Measurements from ENCODE around the gene NCDN. TPM values are rescaled to one million over a fixed set of nuclear protein-coding genes. Genes with fewer than 3 reads are reported as not detected.

The NCDN gene, protein sequence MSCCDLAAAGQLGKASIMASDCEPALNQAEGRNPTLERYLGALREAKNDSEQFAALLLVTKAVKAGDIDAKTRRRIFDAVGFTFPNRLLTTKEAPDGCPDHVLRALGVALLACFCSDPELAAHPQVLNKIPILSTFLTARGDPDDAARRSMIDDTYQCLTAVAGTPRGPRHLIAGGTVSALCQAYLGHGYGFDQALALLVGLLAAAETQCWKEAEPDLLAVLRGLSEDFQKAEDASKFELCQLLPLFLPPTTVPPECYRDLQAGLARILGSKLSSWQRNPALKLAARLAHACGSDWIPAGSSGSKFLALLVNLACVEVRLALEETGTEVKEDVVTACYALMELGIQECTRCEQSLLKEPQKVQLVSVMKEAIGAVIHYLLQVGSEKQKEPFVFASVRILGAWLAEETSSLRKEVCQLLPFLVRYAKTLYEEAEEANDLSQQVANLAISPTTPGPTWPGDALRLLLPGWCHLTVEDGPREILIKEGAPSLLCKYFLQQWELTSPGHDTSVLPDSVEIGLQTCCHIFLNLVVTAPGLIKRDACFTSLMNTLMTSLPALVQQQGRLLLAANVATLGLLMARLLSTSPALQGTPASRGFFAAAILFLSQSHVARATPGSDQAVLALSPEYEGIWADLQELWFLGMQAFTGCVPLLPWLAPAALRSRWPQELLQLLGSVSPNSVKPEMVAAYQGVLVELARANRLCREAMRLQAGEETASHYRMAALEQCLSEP
- total RNA-seq (2014; rRNA removed; shearing (Covaris generic); ENCODE audit: low replicate concordance), result 15.8 and 22.4 TPM in 2 replicates

DNA sequence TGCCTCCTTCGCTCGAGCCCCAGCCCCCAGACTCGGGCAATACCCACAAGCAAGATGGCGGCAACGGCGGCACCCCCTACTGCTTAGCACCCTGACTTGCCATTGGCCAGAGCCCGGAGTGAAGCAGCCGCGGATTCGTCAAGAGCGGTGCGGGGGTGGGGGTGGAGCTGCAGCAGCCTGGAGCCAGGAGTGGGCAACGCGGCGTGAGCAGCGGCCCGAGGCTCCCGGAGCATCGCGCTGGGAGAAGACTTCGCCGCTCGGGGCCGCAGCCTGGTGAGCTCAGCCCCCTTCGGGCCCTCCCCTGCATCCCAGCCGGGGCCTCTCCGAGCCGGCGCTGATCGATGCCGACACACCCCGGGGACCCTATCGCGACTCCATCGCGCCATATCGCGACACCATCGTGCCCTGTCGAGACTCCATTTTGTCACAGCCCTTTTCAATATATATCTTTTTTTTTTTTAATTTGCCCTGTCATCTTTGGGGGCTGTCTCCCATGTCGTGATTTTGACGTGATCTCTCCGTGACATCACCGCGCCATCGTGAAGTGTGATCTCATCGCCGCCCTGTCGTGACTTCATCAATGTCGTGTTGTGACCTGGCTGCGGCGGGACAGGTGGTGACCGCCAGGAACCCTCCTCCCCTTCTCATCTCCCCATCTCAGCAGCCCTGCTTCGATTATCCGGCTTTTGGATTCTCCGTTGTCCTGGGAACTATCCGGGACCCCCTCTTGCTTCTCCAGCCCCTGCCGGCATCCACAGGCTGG, at the start of gene NCDN:
Gene NCDN (plus strand): TSS at position 189 of the 763 bp plus-strand sequence. CDS start 392 bp downstream, at position 581.
- Histone ChIP-seq H3K27me3 (no peaks in the 10 kb centered on the region), H3K9me3 (no peaks in the 10 kb centered on the region), H3K36me3 (peaks cover 33% of the 10 kb centered on the region), H3K4me3 (peak within 1 kb of the TSS; percentile 99)
- DNase-seq, result peak; percentile 99

GRCh38 chr1:35507947-35508346, 49.7 kb upstream of the NCDN start:
- Histone ChIP-seq H3K27me3 (no peaks in the 10 kb centered on the region), H3K4me3 (no peak overlapping the region), H3K9me3 (no peaks in the 10 kb centered on the region), H3K36me3 (peaks cover 5% of the 10 kb centered on the region; the same call in 1 of the 2 replicates)
- no peak for DNase-seq

DNA sequence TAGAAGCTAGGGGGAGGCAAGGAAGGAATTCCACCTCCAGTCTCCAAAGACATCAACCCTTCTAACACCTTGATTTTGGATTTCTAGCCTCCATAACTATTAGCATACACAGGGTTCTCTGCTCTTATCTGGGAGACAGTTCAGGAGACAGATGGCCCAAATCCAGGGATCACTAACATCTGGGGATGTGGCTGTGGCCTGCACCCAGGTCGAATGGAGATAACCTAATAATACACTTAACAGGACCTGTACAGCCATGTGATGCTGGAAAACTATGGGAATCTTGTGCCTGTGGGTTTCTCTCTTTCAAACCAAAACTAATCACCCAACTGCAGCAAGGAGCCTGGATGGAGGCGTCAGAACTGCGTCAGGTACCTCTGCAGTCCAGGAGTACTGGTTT, 48.0 kb upstream of the NCDN start:
- Histone ChIP-seq H3K9me3 (no peaks in the 10 kb centered on the region), H3K36me3 (peaks cover 5% of the 10 kb centered on the region; the same call in 1 of the 2 replicates), H3K27me3 (no peaks in the 10 kb centered on the region), H3K4me3 (no peak overlapping the region)
- no peak for DNase-seq

DNA sequence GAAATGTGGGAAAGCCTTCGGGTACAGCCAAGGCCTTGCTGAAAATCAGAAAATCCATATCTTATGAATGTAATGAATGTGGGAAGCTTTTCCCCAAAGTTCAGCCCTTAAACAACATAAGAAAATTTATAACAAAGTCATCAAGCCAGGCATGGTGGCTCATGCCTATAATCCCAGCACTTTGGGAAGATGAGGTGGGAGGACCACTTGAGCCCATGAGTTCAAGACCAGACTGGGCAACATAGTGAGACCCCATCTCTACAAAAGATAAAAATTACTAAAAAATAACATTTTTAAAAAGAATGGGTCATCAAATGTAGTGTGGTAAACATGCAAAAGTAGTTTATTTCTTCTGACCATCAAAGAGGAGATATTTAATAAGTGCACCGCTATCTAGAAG, 46.3 kb upstream of the NCDN start:
- Histone ChIP-seq H3K4me3 (no peak overlapping the region), H3K9me3 (no peaks in the 10 kb centered on the region), H3K27me3 (no peaks in the 10 kb centered on the region), H3K36me3 (no peaks in the 10 kb centered on the region; the same call in 1 of the 2 replicates)
- DNase-seq, result no peak

DNA sequence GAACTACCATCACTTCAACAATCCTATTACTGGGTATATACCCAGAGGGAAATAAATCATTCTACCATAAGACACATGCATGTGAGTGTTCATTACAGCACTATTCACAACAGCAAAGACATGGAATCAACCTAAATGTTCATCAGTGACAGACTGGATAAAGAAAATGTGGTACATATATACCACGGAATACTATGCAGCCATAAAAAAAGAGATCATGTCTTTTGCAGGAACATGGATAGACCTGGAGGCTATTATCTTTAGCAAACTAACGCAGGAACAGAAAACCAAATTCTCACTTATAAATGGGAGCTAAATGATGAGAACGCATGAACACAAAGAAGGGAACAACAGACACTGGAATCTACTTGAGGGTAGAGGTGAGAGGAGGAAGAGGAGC, 39.4 kb upstream of the NCDN start:
- DNase-seq, result no peak
- Histone ChIP-seq H3K4me3 (no peak overlapping the region), H3K27me3 (no peaks in the 10 kb centered on the region), H3K36me3 (no peaks in the 10 kb centered on the region), H3K9me3 (peaks cover 2% of the 10 kb centered on the region; the same call in 1 of the 2 replicates)

DNA sequence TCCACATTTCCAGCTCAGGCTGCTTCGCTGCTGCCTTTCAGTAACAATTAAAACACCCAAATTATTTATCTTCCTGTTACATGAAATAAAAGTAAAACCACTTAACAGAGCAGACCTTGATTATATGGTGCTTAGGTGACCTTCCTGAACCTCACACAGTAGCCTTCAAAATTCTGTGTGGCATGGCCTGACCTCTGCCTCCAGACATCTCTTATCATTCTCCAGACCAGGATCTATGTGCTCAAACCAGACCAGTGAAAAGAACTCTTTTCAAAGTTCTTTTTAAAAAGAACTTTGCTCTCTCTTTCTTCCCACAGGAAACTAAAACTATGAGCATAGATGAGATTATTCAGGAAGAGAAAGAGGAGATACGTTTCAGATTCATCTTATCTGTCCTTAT, 38.2 kb upstream of the NCDN start:
- no peak for DNase-seq
- H3K27me3 ChIP-seq, result no peaks in the 10 kb centered on the region
- no peak overlapping the region for H3K4me3 ChIP-seq
- H3K36me3 ChIP-seq, result no peaks in the 10 kb centered on the region
- H3K9me3 ChIP-seq, result peaks cover 2% of the 10 kb centered on the region; the same call in 1 of the 2 replicates

DNA sequence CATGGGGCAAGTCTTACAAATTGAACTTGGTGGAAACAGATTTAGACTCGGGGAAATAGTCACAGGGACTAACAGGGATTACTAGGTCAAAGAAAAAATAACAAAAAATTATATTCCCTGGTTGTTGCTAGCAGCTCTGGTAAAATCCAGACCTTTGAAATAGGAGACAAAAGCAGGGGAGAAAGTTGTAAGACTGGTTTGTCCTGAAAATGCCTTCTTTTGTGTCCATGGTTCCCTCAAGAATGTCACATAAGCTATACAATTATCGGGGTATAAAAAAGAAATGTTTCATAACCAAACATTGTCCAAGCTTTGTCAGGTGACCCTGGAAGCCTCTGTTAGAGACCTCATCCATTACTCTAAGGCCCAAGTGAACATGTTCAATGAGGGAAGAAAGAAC, 33.5 kb upstream of the NCDN start:
- no peaks in the 10 kb centered on the region for H3K27me3 ChIP-seq
- peaks cover 8% of the 10 kb centered on the region for H3K36me3 ChIP-seq
- peaks cover 10% of the 10 kb centered on the region for H3K9me3 ChIP-seq
- DNase-seq, result no peak
- H3K4me3 ChIP-seq, result no peak overlapping the region

DNA sequence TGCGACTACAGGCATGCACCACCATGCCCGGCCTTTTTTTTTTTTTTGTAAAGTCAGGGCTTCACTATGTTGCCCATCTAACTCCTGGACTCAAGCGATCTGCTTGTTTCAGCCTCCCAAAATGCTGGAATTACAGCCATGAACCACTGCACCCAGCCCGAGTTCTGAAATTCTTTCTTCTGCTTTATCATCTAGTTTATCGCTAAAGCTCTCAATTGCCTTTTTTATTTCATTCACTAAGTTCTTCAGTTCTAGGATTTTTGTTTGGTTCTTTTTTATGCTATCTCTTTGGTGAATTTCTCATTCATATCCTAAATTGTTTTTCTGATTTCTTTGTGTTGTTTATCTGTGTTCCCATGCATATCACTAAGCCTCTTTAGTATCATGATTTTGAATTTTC, 27.4 kb upstream of the NCDN start:
- DNase-seq, result no peak
- H3K36me3 ChIP-seq, result peaks cover 38% of the 10 kb centered on the region
- H3K4me3 ChIP-seq, result no peak overlapping the region
- no peaks in the 10 kb centered on the region for H3K27me3 ChIP-seq
- H3K9me3 ChIP-seq, result peaks cover 24% of the 10 kb centered on the region

GRCh38 chr1:35530946-35531345, 26.7 kb upstream of the NCDN start:
- no peaks in the 10 kb centered on the region for H3K27me3 ChIP-seq

GRCh38 chr1:35531368-35531767, 26.2 kb upstream of the NCDN start:
- Histone ChIP-seq H3K4me3 (no peak overlapping the region), H3K9me3 (peaks cover 24% of the 10 kb centered on the region), H3K27me3 (no peaks in the 10 kb centered on the region), H3K36me3 (peaks cover 38% of the 10 kb centered on the region)
- DNase-seq, result no peak

More at GRCh38 chr1:35530946-35531345, 26.7 kb upstream of the NCDN start:
- H3K4me3 ChIP-seq, result no peak overlapping the region
- peaks cover 38% of the 10 kb centered on the region for H3K36me3 ChIP-seq
- peaks cover 24% of the 10 kb centered on the region for H3K9me3 ChIP-seq
- DNase-seq, result no peak

DNA sequence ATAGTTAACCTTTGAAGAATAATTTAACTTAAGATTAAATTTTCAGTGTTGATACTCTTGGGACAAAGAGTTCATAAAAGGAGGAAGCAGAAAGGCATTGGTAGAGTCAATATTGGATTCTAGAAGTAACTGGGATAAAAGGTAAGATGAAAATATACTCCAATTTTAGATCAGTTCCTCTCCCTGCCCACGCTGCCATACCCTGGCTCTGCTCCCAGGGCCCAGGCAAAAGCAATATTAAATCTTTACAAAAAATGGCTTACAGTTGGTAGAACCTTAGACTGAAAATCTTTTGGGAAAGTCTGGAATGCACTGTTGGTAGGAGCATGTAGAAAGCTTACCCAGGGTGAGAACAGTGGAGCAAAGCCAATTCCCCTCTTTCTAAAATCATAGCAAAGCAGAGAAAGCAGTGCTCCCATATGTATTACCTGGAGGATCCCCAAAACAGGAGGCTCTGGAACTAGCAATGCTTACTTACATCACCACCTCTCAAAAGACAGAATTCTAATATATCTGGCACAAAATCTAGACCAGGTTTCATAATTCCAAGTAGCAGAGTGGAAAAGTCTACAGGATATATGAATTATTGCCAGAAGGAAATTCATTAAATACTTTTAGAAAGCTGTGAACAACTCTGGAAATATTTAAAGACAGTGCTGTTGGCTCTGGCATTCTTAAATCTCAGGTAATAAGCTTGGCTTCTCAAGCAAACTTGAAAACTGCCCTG, 24.9 kb upstream of the NCDN start:
- no peaks in the 10 kb centered on the region for H3K27me3 ChIP-seq
- peaks cover 39% of the 10 kb centered on the region for H3K36me3 ChIP-seq
- DNase-seq, result no peak
- no peak overlapping the region for H3K4me3 ChIP-seq
- peaks cover 22% of the 10 kb centered on the region for H3K9me3 ChIP-seq

- no peak overlapping the region for H3K4me3 ChIP-seq
- H3K9me3 ChIP-seq, result peaks cover 17% of the 10 kb centered on the region
- peaks cover 38% of the 10 kb centered on the region for H3K36me3 ChIP-seq
- DNase-seq, result no peak
- no peaks in the 10 kb centered on the region for H3K27me3 ChIP-seq
Observed at GRCh38 chr1:35533586-35533985, 24.0 kb upstream of the NCDN start.

DNA sequence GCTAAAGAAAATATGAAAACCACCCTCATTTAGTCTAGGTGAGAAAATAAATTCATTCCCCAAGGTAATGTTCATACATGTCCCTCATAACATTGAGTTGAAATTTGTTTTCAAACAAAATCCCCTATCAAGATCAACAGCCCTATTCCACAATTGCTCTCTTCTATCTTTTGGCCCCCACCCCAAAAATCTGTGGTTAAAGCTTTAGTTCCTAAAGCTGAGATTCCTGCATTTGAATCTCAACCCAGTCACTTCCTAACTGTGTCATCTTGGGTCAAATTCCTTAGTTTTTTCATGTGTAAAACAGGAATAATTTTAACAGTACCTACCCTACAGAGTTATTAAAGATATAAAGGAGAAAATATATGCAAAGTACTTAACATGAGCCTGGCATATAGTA, 22.4 kb upstream of the NCDN start:
- no peak for DNase-seq
- Histone ChIP-seq H3K4me3 (no peak overlapping the region), H3K36me3 (peaks cover 26% of the 10 kb centered on the region), H3K9me3 (peaks cover 7% of the 10 kb centered on the region), H3K27me3 (no peaks in the 10 kb centered on the region)

- peaks cover 14% of the 10 kb centered on the region for H3K36me3 ChIP-seq
- H3K9me3 ChIP-seq, result 0 out of 2 replicates have a peak, but pooled peaks cover 2% of the 10 kb centered on the region
- H3K4me3 ChIP-seq, result no peak overlapping the region
- no peaks in the 10 kb centered on the region for H3K27me3 ChIP-seq
- no peak for DNase-seq
Observed at GRCh38 chr1:35536556-35537162, 20.9 kb upstream of the NCDN start.

DNA sequence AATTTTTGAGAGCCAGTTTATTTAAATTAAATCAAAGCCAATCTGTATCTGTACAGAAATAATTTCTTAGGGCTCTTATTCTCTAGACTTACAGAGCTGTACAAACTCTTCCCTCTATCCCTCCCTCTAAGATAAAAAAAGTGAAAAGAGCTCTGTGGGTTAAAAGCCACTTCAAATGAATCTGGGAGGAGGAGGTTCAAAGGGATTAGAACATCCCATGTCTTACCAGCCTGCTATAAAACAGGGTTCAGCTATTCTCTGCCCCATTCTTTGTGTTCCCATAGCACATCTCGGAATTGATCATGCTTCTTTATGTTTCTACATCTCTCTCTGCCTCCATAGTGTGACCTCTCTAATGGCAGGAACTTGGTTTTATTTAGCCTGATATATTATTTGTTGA, 19.8 kb upstream of the NCDN start:
- H3K4me3 ChIP-seq, result no peak overlapping the region
- peaks cover 12% of the 10 kb centered on the region for H3K36me3 ChIP-seq
- no peaks in the 10 kb centered on the region for H3K27me3 ChIP-seq
- H3K9me3 ChIP-seq, result no peaks in the 10 kb centered on the region
- DNase-seq, result no peak
